ENCODE measurements around the gene ZBTB16. TPM values are rescaled to one million over a fixed set of nuclear protein-coding genes. Genes with fewer than 3 reads are reported as not detected.

The ZBTB16 gene
- total RNA-seq, 4 donors from 2014 or later = 82.7 to 375 (median 189) TPM

DNA sequence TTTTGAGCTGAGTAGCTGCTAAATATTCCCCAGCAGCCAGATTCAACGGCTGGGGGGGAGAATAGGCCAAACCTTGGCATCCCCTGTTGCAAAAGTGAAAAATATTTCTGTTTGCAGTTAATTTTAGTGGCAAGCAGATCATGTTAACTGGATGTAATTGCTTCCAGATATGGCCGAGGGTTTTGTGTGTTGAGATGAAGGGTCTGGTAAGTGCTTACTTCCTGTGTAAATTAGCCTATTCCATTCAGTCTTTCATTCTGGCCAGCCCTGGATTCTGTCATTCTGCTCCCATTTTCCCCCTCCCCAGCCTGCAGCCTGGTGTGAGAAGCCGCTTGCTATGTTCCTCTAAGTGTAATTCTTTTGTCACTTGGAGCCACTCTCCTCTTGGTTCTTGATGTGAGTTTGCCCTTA is 17.4 kb downstream of the ZBTB16 start:
- DNase-seq (ENCODE audit: low spot score) (no peak), ATAC-seq (ENCODE audit: low FRiP score) (no peak)
- TF ChIP-seq, protein P1, sequence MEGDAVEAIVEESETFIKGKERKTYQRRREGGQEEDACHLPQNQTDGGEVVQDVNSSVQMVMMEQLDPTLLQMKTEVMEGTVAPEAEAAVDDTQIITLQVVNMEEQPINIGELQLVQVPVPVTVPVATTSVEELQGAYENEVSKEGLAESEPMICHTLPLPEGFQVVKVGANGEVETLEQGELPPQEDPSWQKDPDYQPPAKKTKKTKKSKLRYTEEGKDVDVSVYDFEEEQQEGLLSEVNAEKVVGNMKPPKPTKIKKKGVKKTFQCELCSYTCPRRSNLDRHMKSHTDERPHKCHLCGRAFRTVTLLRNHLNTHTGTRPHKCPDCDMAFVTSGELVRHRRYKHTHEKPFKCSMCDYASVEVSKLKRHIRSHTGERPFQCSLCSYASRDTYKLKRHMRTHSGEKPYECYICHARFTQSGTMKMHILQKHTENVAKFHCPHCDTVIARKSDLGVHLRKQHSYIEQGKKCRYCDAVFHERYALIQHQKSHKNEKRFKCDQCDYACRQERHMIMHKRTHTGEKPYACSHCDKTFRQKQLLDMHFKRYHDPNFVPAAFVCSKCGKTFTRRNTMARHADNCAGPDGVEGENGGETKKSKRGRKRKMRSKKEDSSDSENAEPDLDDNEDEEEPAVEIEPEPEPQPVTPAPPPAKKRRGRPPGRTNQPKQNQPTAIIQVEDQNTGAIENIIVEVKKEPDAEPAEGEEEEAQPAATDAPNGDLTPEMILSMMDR (IDR thresholded peaks at IDR 0.05) = no peak

DNA sequence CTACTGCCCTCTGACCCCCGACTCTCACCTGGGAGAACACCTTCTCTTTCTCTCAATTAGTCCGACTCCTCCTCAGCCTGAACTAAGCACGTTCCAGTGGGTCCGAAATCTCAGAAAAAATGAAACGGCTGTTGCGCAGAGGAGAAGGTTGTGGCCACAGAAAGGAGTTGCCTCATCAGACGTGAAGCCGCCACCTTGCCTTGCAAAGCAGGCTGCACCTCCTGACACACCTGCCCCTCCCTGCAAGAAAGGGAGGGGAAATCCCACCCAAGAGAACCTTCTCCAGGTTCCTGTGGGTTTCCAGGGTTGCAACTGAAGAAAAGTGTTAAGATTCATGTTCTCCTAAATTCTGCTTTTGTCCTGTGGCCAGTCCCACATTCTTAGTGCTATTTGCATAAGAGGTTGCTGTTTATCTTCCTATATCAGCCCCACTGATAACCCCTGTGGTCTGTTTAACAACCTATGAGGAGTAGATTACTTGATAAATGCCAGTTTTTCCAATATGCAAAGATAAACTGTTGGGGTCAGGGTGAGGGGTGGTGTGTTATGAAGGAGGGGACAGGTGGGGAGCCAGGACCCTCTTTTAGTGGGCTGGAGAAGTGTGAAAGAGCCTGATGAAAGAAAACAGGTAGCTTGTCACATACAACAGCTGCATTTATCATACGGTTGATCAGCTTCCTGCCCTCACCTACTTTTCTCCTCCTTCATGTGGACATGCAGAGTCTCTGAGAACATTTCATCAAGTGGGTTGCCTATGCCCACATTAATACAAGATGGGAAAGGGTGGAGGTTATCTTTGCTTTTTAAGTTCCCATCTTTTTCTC is 18.2 kb downstream of the ZBTB16 start:
- DNase-seq (ENCODE audit: low spot score) (no peak), ATAC-seq (ENCODE audit: low FRiP score) (no peak)
- TF ChIP-seq, protein P1 (IDR thresholded peaks at IDR 0.05) = no peak

DNA sequence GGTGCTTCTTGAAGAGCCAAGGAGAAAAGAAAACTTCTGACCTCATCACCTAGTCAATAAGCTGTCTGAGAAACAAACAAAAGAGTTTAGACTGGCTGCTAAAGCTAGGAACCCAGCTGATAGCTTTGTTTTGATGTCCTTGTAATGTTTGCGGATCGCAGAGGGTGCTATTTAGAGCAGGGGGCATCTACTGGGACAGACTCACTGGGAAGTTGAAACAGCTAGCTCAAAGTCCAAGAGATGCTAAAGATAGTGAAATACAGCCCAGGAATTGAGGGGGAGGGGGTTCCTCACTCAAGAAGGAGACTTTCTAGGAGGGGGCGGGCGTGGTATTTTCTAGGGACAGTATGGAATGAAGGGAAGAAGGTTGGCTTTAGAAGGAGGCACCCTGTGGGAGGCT is 18.9 kb downstream of the ZBTB16 start:
- ATAC-seq (ENCODE audit: low FRiP score) = no peak
- TF ChIP-seq, protein P1 (IDR thresholded peaks at IDR 0.05) = no peak
- DNase-seq (ENCODE audit: low spot score) = no peak

DNA sequence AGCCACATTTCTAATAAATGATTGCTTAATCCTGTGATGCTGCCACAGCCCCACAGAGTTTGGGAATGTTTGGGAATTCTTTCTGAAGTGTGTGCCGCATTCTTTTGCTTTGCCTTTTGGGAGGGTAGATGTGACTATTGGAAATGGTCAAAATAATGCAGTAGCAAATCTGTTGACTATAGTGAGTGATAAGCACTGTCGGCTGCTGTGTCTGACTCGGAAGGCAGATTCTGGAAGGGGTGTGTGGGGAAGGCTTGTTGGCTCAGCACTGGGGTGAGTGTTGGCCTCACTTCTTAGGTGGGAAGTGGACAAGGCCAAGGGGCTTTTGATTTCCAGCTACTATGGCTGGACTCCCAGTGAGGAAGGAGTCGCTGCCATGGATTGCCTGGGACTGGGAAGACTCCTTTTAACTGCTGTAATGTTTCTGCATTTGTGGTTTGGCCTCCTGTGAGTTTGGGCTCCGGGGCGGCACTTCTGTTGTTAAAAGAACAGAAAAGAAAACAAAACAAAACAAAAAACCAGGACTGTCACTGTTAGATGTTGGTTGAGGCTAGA is 20.1 kb downstream of the ZBTB16 start:
- ATAC-seq (ENCODE audit: low FRiP score) (peak; percentile 21), DNase-seq (ENCODE audit: low spot score) (no peak)
- TF ChIP-seq, protein P1 (IDR thresholded peaks at IDR 0.05) = no peak

DNA sequence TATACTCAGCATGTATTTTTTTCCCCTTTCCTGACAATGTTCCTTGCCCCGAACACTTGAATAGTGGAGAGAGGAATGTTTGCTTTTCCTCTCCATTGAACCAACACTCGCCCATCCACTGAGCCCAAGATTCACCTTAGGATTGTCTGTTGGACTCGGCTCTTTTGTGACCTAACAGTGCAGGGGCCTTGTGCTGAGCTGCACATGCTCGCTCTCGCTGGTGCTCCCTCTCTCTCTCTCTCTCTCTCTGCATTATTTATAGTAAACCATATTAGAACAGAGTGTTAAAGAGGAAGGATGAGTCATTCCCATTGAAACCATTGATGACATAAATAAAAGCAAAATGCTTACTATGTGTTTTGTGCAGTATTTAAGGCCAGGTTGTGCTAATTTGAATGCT is 20.7 kb downstream of the ZBTB16 start:
- TF ChIP-seq, protein P1 (IDR thresholded peaks at IDR 0.05) = no peak
- DNase-seq (ENCODE audit: low spot score) (no peak), ATAC-seq (ENCODE audit: low FRiP score) (no peak)

DNA sequence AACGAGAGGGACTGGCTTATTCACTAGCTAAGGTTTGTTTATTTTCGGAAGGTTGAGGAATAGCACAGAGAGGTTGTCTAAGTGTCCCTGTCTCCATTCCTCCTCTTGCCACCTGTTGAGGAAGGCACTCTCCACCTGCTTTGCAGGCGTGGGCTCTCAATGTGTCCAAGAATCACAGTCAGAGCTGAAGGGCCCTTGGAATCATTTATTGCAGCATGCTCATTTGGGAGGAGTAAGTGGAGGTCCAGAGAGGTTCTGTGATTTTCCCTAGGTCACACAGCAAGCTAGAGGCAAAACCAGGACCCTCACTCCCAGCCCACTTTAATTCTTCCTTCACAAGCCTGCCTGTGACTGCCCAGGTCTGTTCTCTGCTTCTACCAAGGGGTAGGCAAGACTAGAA is 21.3 kb downstream of the ZBTB16 start:
- DNase-seq (ENCODE audit: low spot score) (no peak), ATAC-seq (ENCODE audit: low FRiP score) (no peak)
- TF ChIP-seq, protein P1 (IDR thresholded peaks at IDR 0.05) = no peak

Measured in omental fat pad (tissue), 4 donors.